Pons (tissue), 1 donor: ENCODE data around the gene WDR90.

Source experiments
- DNase-seq: peaks from one replicate; pipeline ENCODE4 v3.0.0-alpha.2; 2016; ENCODE audit warnings: low spot score

WDR90 gene

GRCh38 chr16:660459-661183 is 11.5 kb downstream of the WDR90 start:
- DNase-seq: peak; percentile 84

GRCh38 chr16:661184-661821 is 12.1 kb downstream of the WDR90 start:
- DNase-seq: no peak

- DNase-seq: no peak
Measured at GRCh38 chr16:662095-662494, 12.9 kb downstream of the WDR90 start.

- DNase-seq: no peak
Measured at GRCh38 chr16:662597-662996, 13.4 kb downstream of the WDR90 start.

GRCh38 chr16:666572-666971 is 17.4 kb downstream of the WDR90 start:
- DNase-seq: no peak

- no peak for DNase-seq
Measured at GRCh38 chr16:667113-667779, 18.1 kb downstream of the WDR90 start.

- peak; percentile 83 for DNase-seq
Measured at GRCh38 chr16:667780-668518, 18.8 kb downstream of the WDR90 start, which contains the start of gene RHOT2. Gene RHOT2 (plus strand): TSS chr16:668132. CDS start chr16:668200, 68 bp downstream.

- no peak for DNase-seq
Measured at GRCh38 chr16:668519-669171, 19.5 kb downstream of the WDR90 start.

- DNase-seq: no peak
Measured at GRCh38 chr16:669666-670065, 20.5 kb downstream of the WDR90 start.

GRCh38 chr16:670485-671352 is 21.6 kb downstream of the WDR90 start:
- no peak for DNase-seq

GRCh38 chr16:671353-672131 is 22.4 kb downstream of the WDR90 start:
- no peak for DNase-seq

GRCh38 chr16:672371-672770 is 23.2 kb downstream of the WDR90 start:
- DNase-seq: no peak

- DNase-seq: no peak
Measured at GRCh38 chr16:672851-673250, 23.7 kb downstream of the WDR90 start.

GRCh38 chr16:673399-673991 is 24.3 kb downstream of the WDR90 start:
- DNase-seq: no peak

- no peak for DNase-seq
Measured at GRCh38 chr16:674214-674881, 25.2 kb downstream of the WDR90 start.

- no peak for DNase-seq
Measured at GRCh38 chr16:674968-675883, 26.1 kb downstream of the WDR90 start, which contains the start of gene RHBDL1. Gene RHBDL1 (plus strand): TSS chr16:675671. CDS start chr16:675791, 120 bp downstream.

GRCh38 chr16:675884-676564 is 26.9 kb downstream of the WDR90 start:
- DNase-seq: no peak
